ENCODE data around the gene CATSPERZ.

Gene CATSPERZ

GRCh38 chr11:64334764-64335735 lies 34.9 kb downstream of the CATSPERZ start:
- H3K4me3 ChIP-seq (ENCODE audit: low read depth, low read length) = no peak overlapping the region
- no peak for DNase-seq (ENCODE audit: low read depth)
- TF ChIP-seq CTCF (IDR thresholded peaks at IDR 0.05; ENCODE audit: control insufficient read depth, extremely low read depth, insufficient read depth) = no peak

- DNase-seq (ENCODE audit: low read depth) = no peak
Measured at GRCh38 chr11:64337538-64338249, 37.5 kb downstream of the CATSPERZ start.

GRCh38 chr11:64338716-64339115 lies 38.6 kb downstream of the CATSPERZ start:
- no peak overlapping the region for H3K4me3 ChIP-seq (ENCODE audit: low read depth, low read length)
- no peak for TF ChIP-seq CTCF (IDR thresholded peaks at IDR 0.05; ENCODE audit: control insufficient read depth, extremely low read depth, insufficient read depth)
- no peak for DNase-seq (ENCODE audit: low read depth)

More at GRCh38 chr11:64337538-64338249, 37.5 kb downstream of the CATSPERZ start:
- H3K4me3 ChIP-seq (ENCODE audit: low read depth, low read length) = no peak overlapping the region
- TF ChIP-seq CTCF (IDR thresholded peaks at IDR 0.05; ENCODE audit: control insufficient read depth, extremely low read depth, insufficient read depth) = no peak

- no peak overlapping the region for H3K4me3 ChIP-seq (ENCODE audit: low read depth, low read length)
- TF ChIP-seq CTCF (IDR thresholded peaks at IDR 0.05; ENCODE audit: control insufficient read depth, extremely low read depth, insufficient read depth) = no peak
- DNase-seq (ENCODE audit: low read depth) = no peak
Measured at GRCh38 chr11:64339286-64339685, 39.1 kb downstream of the CATSPERZ start.

- no peak for DNase-seq (ENCODE audit: low read depth)
- no peak for TF ChIP-seq CTCF (IDR thresholded peaks at IDR 0.05; ENCODE audit: control insufficient read depth, extremely low read depth, insufficient read depth)
- H3K4me3 ChIP-seq (ENCODE audit: low read depth, low read length) = no peak within 1 kb of the TSS
Measured at GRCh38 chr11:64339754-64340408, 39.7 kb downstream of the CATSPERZ start, which contains the start of gene CCDC88B. TSS of gene CCDC88B (plus strand) at chr11:64340204. CDS start at chr11:64340267, 63 bp downstream.

- no peak overlapping the region for H3K4me3 ChIP-seq (ENCODE audit: low read depth, low read length)
- no peak for DNase-seq (ENCODE audit: low read depth)
- no peak for TF ChIP-seq CTCF (IDR thresholded peaks at IDR 0.05; ENCODE audit: control insufficient read depth, extremely low read depth, insufficient read depth)
Measured at GRCh38 chr11:64340671-64341335, 40.6 kb downstream of the CATSPERZ start.
